NCI-H526 (cell line): ENCODE measurements around the gene H1-8.

Source experiments
- DNase-seq, 2 experiments: peaks; one replicate each; lab custom pipeline; 2025; lab: John Stamatoyannopoulos, UW

The H1-8 gene

GRCh38 chr3:129556358-129556695 is 13.4 kb downstream of the H1-8 start:
- DNase-seq = no peak

GRCh38 chr3:129556890-129557547 is 14.0 kb downstream of the H1-8 start:
- DNase-seq = no peak

- DNase-seq = no peak
Measured at GRCh38 chr3:129557548-129557894, 14.5 kb downstream of the H1-8 start.

GRCh38 chr3:129558081-129558771 is 15.3 kb downstream of the H1-8 start:
- DNase-seq = no peak

GRCh38 chr3:129558772-129559564 is 16.0 kb downstream of the H1-8 start:
- DNase-seq = no peak

- DNase-seq = no peak
Measured at GRCh38 chr3:129559565-129560079, 16.6 kb downstream of the H1-8 start.

GRCh38 chr3:129560269-129560787 is 17.4 kb downstream of the H1-8 start:
- DNase-seq = no peak

GRCh38 chr3:129560911-129561594 is 18.1 kb downstream of the H1-8 start:
- no peak for DNase-seq

- no peak for DNase-seq
Measured at GRCh38 chr3:129561619-129562248, 18.8 kb downstream of the H1-8 start.

- no peak for DNase-seq
Measured at GRCh38 chr3:129562803-129563202, 19.8 kb downstream of the H1-8 start.

GRCh38 chr3:129563332-129563731 is 20.4 kb downstream of the H1-8 start:
- no peak for DNase-seq

- DNase-seq = no peak
Measured at GRCh38 chr3:129563850-129564535, 21.0 kb downstream of the H1-8 start.

- no peak for DNase-seq
Measured at GRCh38 chr3:129564981-129565644, 22.1 kb downstream of the H1-8 start.

GRCh38 chr3:129565902-129566301 is 22.9 kb downstream of the H1-8 start:
- DNase-seq = no peak

GRCh38 chr3:129567176-129567705 is 24.3 kb downstream of the H1-8 start:
- no peak for DNase-seq

GRCh38 chr3:129567939-129568338 is 25.0 kb downstream of the H1-8 start:
- DNase-seq = no peak

- no peak for DNase-seq
Measured at GRCh38 chr3:129569856-129570255, 26.9 kb downstream of the H1-8 start.

GRCh38 chr3:129571605-129572547 is 28.9 kb downstream of the H1-8 start:
- no peak for DNase-seq

GRCh38 chr3:129572603-129573002 is 29.6 kb downstream of the H1-8 start:
- no peak for DNase-seq
